MCF 10A (cell line): ENCODE measurements around the gene CTNNA2. TPM values are rescaled to one million over a fixed set of nuclear protein-coding genes. Genes with fewer than 3 reads are reported as not detected.

Experiments
- BruUV-seq: library from RNA; stranded (reverse); fragments of 400-500 nt; replicated peaks from 2 replicates; lab custom pipeline; 2021; lab: Mats Ljungman, UMichigan
- CTCF ChIA-PET: fragments of 300-600 bp; sonication (Branson Sonifier 250); formaldehyde crosslinking; extraction: SDS; loops from one replicate; lab custom pipeline; 2021; ENCODE audit warnings: antibody characterized with exemption, inconsistent platforms; lab: Yijun Ruan, JAX
- POLR2A ChIA-PET: fragments of 300-600, 350-650 bp; sonication (Branson Sonifier 250); formaldehyde crosslinking; extraction: SDS; loops from one replicate; lab custom pipeline; 2020; ENCODE audit warnings: antibody characterized with exemption, inconsistent platforms; lab: Yijun Ruan, JAX
- DNase-seq: peaks from one replicate; pipeline ENCODE4 v3.0.0-alpha.2; 2018; ENCODE audit not compliant: unreplicated experiment
- H3K27ac Mint-ChIP-seq: one replicate; pipeline ENCODE4 v1.8.0; 2022; ENCODE audit warnings: mild to moderate bottlenecking, low read depth, mixed read lengths; ENCODE audit not compliant: unreplicated experiment
- H3K27me3 Mint-ChIP-seq: one replicate; pipeline ENCODE4 v1.8.0; 2022; ENCODE audit warnings: mixed read lengths; ENCODE audit not compliant: insufficient read depth, unreplicated experiment
- H3K36me3 Mint-ChIP-seq: one replicate; pipeline ENCODE4 v1.8.0; 2022; ENCODE audit warnings: mild to moderate bottlenecking, moderate library complexity, mixed read lengths; ENCODE audit not compliant: insufficient read depth, unreplicated experiment
- H3K4me1 Mint-ChIP-seq: one replicate; pipeline ENCODE4 v1.8.0; 2022; ENCODE audit warnings: mixed read lengths; ENCODE audit not compliant: insufficient read depth, unreplicated experiment
- H3K4me3 Mint-ChIP-seq: one replicate; pipeline ENCODE4 v1.8.0; 2022; ENCODE audit warnings: mild to moderate bottlenecking, moderate library complexity, mixed read lengths; ENCODE audit not compliant: unreplicated experiment
- H3K9me3 Mint-ChIP-seq: one replicate; pipeline ENCODE4 v1.8.0; 2022; ENCODE audit warnings: mixed read lengths; ENCODE audit not compliant: unreplicated experiment
- intact Hi-C: fragments of 100-400 bp; cut with micrococcal nuclease; formaldehyde crosslinking; loops from 2 replicates; pipeline ENCODE4 v1.14.1; 2022
- total RNA-seq: library from RNA; stranded (reverse); gene quantifications from 2 replicates; pipeline ENCODE4 v1.2.3, GENCODE V29; 2022
- TF ChIP-seq, protein P1 (sequence below): fragments of 200-600 bp; IDR thresholded peaks from one replicate; pipeline ENCODE4 v1.8.0; 2022; ENCODE audit warnings: antibody characterized with exemption, mild to moderate bottlenecking; ENCODE audit not compliant: unreplicated experiment

The CTNNA2 gene
- total RNA-seq, 1 experiment from 2014 or later, result not detected

DNA sequence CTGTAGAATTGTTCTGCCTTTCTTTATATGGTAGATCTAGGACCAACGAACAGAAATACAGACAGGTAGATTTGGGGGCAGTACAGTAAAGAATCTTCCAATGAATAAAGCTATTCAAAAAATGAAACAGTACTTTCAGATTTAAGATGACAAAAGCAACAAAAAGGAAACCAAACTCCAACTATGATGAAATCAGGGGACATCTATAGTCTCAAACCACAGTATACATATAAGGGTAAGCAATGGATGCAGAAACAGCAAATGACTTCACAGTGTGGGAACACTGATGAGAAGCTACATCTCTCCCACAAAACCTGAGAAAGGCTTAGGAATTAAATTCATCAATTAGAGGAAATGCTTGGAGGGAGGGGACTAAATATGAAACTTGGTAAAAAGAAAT, 202.5 kb downstream of the CTNNA2 start:
- CTCF ChIA-PET, result interaction anchor here (0.6 to 0.7 kb wide), 3 partner anchors 32 to 57 kb away, joined by 3 read pairs; no protein-coding TSS in a partner anchor

DNA sequence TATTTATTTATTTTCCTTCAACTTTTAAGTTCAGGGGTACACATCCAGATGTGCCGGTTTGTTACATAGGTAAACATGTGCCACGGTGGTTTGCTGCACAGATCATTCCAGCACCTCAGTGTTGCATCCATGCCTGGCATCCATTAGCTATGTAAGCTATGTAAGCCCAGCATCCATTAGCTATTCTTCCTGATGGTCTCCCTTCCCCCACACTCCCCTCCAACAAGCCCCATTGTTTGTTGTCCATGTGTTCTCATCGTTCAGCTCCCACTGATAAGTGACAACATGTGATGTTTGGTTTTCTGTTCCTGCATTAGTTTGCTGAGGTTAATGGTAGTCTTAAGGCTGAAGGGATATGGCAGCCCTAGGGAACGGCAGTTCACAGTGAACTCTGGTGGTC, 203.4 kb downstream of the CTNNA2 start:
- DNase-seq, result no peak
- Mint-ChIP-seq H3K4me1 (peaks cover 7% of the 10 kb centered on the region), H3K36me3 (no peaks in the 10 kb centered on the region), H3K27me3 (no peaks in the 10 kb centered on the region), H3K27ac (no peak overlapping the region), H3K9me3 (no peaks in the 10 kb centered on the region), H3K4me3 (no peak overlapping the region)
- POLR2A ChIA-PET, result no interaction called here
- TF ChIP-seq, protein P1, sequence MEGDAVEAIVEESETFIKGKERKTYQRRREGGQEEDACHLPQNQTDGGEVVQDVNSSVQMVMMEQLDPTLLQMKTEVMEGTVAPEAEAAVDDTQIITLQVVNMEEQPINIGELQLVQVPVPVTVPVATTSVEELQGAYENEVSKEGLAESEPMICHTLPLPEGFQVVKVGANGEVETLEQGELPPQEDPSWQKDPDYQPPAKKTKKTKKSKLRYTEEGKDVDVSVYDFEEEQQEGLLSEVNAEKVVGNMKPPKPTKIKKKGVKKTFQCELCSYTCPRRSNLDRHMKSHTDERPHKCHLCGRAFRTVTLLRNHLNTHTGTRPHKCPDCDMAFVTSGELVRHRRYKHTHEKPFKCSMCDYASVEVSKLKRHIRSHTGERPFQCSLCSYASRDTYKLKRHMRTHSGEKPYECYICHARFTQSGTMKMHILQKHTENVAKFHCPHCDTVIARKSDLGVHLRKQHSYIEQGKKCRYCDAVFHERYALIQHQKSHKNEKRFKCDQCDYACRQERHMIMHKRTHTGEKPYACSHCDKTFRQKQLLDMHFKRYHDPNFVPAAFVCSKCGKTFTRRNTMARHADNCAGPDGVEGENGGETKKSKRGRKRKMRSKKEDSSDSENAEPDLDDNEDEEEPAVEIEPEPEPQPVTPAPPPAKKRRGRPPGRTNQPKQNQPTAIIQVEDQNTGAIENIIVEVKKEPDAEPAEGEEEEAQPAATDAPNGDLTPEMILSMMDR, result no peak
- intact Hi-C loops, result no loop called here
- BruUV-seq, result no TSS peak
- CTCF ChIA-PET, result interaction anchor here (0.5 kb wide), 1 partner anchor 83 kb away, joined by 3 read pairs; no protein-coding TSS in a partner anchor

More for the DNA sequence above, 202.5 kb downstream of the CTNNA2 start:
- no TSS peak for BruUV-seq
- Mint-ChIP-seq H3K4me1 (peaks cover 7% of the 10 kb centered on the region), H3K36me3 (no peaks in the 10 kb centered on the region), H3K4me3 (no peak overlapping the region), H3K9me3 (no peaks in the 10 kb centered on the region), H3K27me3 (no peaks in the 10 kb centered on the region), H3K27ac (no peak overlapping the region)
- intact Hi-C loops, result no loop called here
- DNase-seq, result no peak
- POLR2A ChIA-PET, result no interaction called here
- TF ChIP-seq, protein P1, result no peak

DNA sequence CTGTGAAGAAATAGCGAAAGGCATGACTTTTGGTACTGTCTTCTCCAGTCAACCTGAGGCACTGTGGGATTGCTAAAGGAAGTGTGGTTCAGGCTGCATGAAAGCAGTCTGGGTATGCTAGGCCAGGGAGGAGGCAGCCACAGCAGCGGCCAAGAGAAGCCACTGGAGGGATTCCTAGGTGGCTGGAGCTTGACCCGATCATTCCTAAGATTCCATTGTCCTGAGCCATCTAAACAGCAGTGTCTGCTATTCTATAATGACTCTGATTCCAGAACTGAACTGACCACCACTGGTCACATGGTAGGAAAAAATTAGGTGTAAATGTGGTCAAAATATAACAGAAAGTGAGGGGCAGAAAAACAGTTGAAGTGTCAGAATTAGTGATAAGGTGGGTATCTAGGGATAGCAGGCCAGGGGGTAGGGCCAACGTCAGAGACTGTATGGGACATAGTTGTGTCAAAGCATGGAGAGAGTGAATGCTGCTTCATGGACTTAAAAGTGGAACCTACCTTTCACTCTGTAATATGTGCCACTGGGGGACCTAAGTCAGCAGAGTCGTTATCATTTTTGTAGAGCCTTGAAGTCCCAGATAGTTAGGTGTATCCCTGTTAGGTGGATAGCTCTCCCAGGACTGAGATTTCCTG, 204.6 kb downstream of the CTNNA2 start:
- BruUV-seq, result no TSS peak
- intact Hi-C loops, result no loop called here
- Mint-ChIP-seq H3K4me1 (peaks cover 13% of the 10 kb centered on the region), H3K36me3 (no peaks in the 10 kb centered on the region), H3K4me3 (no peak overlapping the region), H3K27ac (peak overlapping the region; percentile 57), H3K9me3 (no peaks in the 10 kb centered on the region), H3K27me3 (no peaks in the 10 kb centered on the region)
- ChIA-PET CTCF (interaction anchor here (0.5 kb wide), 1 partner anchor 563 kb away, joined by 3 read pairs; no protein-coding TSS in a partner anchor), POLR2A (no interaction called here)
- peak; percentile 39 for DNase-seq
- TF ChIP-seq, protein P1, result no peak

DNA sequence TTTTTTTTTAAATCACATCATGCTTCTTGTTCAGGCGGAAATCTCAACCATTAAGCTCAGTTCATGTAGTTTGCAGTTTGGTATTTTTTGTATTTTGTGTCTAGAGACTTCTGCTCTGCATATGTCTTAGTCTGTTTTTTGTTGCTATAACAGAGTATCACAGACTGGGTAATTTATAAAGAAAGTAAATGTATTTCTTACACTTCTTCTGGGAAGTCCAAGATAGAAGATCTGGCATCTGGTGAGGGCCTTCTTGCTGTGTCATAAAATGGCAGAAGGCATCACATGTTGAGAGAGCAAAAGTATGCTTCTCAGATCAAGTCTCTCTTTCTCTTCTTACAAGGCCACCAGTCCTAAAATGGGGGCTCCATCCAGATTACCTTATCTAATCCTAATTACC, 208.2 kb downstream of the CTNNA2 start:
- intact Hi-C loops, result no loop called here
- CTCF ChIA-PET, result interaction anchor here (0.6 kb wide), 1 partner anchor 315 kb away, joined by 3 read pairs; no protein-coding TSS in a partner anchor
- no peak for DNase-seq
- POLR2A ChIA-PET, result no interaction called here
- H3K27me3 Mint-ChIP-seq, result no peaks in the 10 kb centered on the region
- H3K4me1 Mint-ChIP-seq, result peaks cover 22% of the 10 kb centered on the region
- TF ChIP-seq, protein P1, result no peak
- no peak overlapping the region for H3K27ac Mint-ChIP-seq
- H3K9me3 Mint-ChIP-seq, result no peaks in the 10 kb centered on the region
- H3K36me3 Mint-ChIP-seq, result no peaks in the 10 kb centered on the region
- no TSS peak for BruUV-seq
- H3K4me3 Mint-ChIP-seq, result no peak overlapping the region
